SK-N-SH (cell line): ENCODE measurements around the gene TESK1. TPM values are rescaled to one million over a fixed set of nuclear protein-coding genes. Genes with fewer than 3 reads are reported as not detected.

Source experiments
- CTCF ChIA-PET: fragments of 300-600, 350-600 bp; formaldehyde crosslinking; extraction: SDS; loops from one replicate; lab custom pipeline; 2021; lab: Yijun Ruan, JAX
- POLR2A ChIA-PET: fragments of 350-600 bp; sonication (Branson Sonifier 250); formaldehyde crosslinking; extraction: SDS; loops from one replicate; lab custom pipeline; 2020; ENCODE audit warnings: antibody characterized with exemption, inconsistent platforms; lab: Yijun Ruan, JAX
- DNase-seq: peaks from one replicate; pipeline ENCODE4 v3.0.0; 2012
- H2AFZ ChIP-seq: fragments of 200-600 bp; sonication (generic); 2 replicates; pipeline ENCODE4 v1.8.1; 2016; ENCODE audit warnings: antibody characterized with exemption, mild to moderate bottlenecking, low read depth
- H3F3A ChIP-seq: fragments of 200-600 bp; sonication (generic); replicated peaks from 2 replicates; pipeline ENCODE3; 2016; ENCODE audit warnings: antibody characterized with exemption, mild to moderate bottlenecking; ENCODE audit not compliant: insufficient read depth
- H3K27ac ChIP-seq, 2 experiments: fragments of 200-500 bp in 1 of 2; fragments of 200-600 bp in 1 of 2; sonication (Bioruptor generic) in 1 of 2; sonication (generic), shearing (Covaris generic) in 1 of 2; 2 replicates each; pipeline versions ENCODE4 v1.5.1 to v1.6.1; 2014 to 2016; ENCODE audit warnings: low read depth in 2 of 2, inconsistent platforms in 1 of 2, low read length in 1 of 2, mild to moderate bottlenecking in 1 of 2, mixed read lengths in 1 of 2
- H3K27me3 ChIP-seq: fragments of 200-600 bp; sonication (generic), shearing (Covaris generic); 2 replicates; pipeline ENCODE4 v1.6.1; 2016; ENCODE audit warnings: mixed run types; ENCODE audit not compliant: insufficient read depth
- H3K36me3 ChIP-seq, 2 experiments: fragments of 200-500 bp in 1 of 2; fragments of 200-600 bp in 1 of 2; sonication (Bioruptor generic) in 1 of 2; sonication (generic) in 1 of 2; replicated peaks in 1 of 2; 2 replicates each; pipeline versions ENCODE3 to v1.5.1; 2014 to 2016; ENCODE audit warnings: low read length in 1 of 2, mild to moderate bottlenecking in 1 of 2; ENCODE audit not compliant: insufficient read depth in 2 of 2, control insufficient read depth in 1 of 2
- H3K4me1 ChIP-seq, 2 experiments: fragments of 200-500 bp in 1 of 2; fragments of 200-600 bp in 1 of 2; sonication (Bioruptor generic) in 1 of 2; sonication (generic), shearing (Covaris generic) in 1 of 2; 2 replicates each; pipeline versions ENCODE4 v1.5.1 to v1.6.1; 2014 to 2016; ENCODE audit warnings: low read depth in 1 of 2, low read length in 1 of 2, mixed run types in 1 of 2; ENCODE audit not compliant: insufficient read depth in 2 of 2, control insufficient read depth in 1 of 2
- H3K4me2 ChIP-seq: fragments of 200-600 bp; sonication (generic), shearing (Covaris generic); 2 replicates; pipeline ENCODE4 v1.6.1; 2017; ENCODE audit warnings: mixed run types
- H3K4me3 ChIP-seq, 2 experiments: fragments of 200-500 bp in 1 of 2; fragments of 200-600 bp in 1 of 2; sonication (Bioruptor generic) in 1 of 2; sonication (generic), shearing (Covaris generic) in 1 of 2; 2 replicates each; pipeline versions ENCODE4 v1.5.1 to v1.8.1; 2014 to 2016; ENCODE audit warnings: low read depth in 2 of 2, inconsistent platforms in 1 of 2, low read length in 1 of 2, mild to moderate bottlenecking in 1 of 2, mixed read lengths in 1 of 2, moderate library complexity in 1 of 2
- H3K79me2 ChIP-seq: fragments of 200-600 bp; sonication (generic); 2 replicates; pipeline ENCODE4 v1.8.1; 2017; ENCODE audit warnings: mild to moderate bottlenecking; ENCODE audit not compliant: insufficient read depth
- H3K9ac ChIP-seq: fragments of 200-600 bp; sonication (generic); 2 replicates; pipeline ENCODE4 v1.6.1; 2017; ENCODE audit warnings: mixed run types
- H3K9me2 ChIP-seq: fragments of 200-600 bp; sonication (generic); 2 replicates; pipeline ENCODE4 v1.6.1; 2017; ENCODE audit warnings: mixed run types
- H3K9me3 ChIP-seq: fragments of 200-600 bp; sonication (generic); 2 replicates; pipeline ENCODE4 v1.6.1; 2017; ENCODE audit warnings: mixed run types, mild to moderate bottlenecking, moderate library complexity
- H4K20me1 ChIP-seq: fragments of 200-600 bp; sonication (generic); 2 replicates; pipeline ENCODE4 v1.6.1; 2017; ENCODE audit warnings: mild to moderate bottlenecking, mixed run types; ENCODE audit not compliant: insufficient read depth
- CTCF ChIP-seq: fragments of 200-600 bp; sonication (generic); IDR thresholded peaks from 2 replicates; pipeline ENCODE4 v1.6.1; 2017; ENCODE audit warnings: antibody characterized with exemption, mild to moderate bottlenecking, moderate library complexity
- EP300 ChIP-seq, 2 experiments: IDR thresholded peaks; 2 replicates each; pipeline versions ENCODE4 v1.4.0 to v1.6.1; 2012; ENCODE audit warnings: borderline replicate concordance in 1 of 2, low read depth in 1 of 2, low read length in 1 of 2
- EZH2phosphoT487 ChIP-seq: fragments of 200-600 bp; sonication (generic); IDR thresholded peaks from 2 replicates; pipeline ENCODE4 v1.6.1; 2017; ENCODE audit warnings: low read depth, mixed run types, mild to moderate bottlenecking, antibody characterized with exemption, moderate library complexity, borderline replicate concordance
- FOSL2 ChIP-seq: IDR thresholded peaks from 2 replicates; pipeline ENCODE4 v1.4.0; 2012; ENCODE audit warnings: low read depth, mild to moderate bottlenecking, moderate library complexity, borderline replicate concordance
- FOXJ3 ChIP-seq: sonication (generic); formaldehyde crosslinking; IDR thresholded peaks from 2 replicates; pipeline ENCODE4 v1.5.1; 2020; ENCODE audit warnings: mild to moderate bottlenecking, missing genetic modification reagents
- FOXM1 ChIP-seq: IDR thresholded peaks from 2 replicates; pipeline ENCODE4 v1.4.0; 2012; ENCODE audit warnings: low read depth, mild to moderate bottlenecking
- GABPA ChIP-seq: IDR thresholded peaks from 2 replicates; pipeline ENCODE4 v1.4.0; 2012; ENCODE audit warnings: low read depth, mild to moderate bottlenecking
- GATA2 ChIP-seq: sonication (generic); formaldehyde crosslinking; IDR thresholded peaks from 2 replicates; pipeline ENCODE4 v1.5.0; 2020; ENCODE audit warnings: mild to moderate bottlenecking, missing genetic modification reagents
- IRF3 ChIP-seq: fragments of 150-350 bp; IDR thresholded peaks from 2 replicates; pipeline ENCODE4 v1.6.1; 2016; ENCODE audit warnings: mild to moderate bottlenecking, low read depth, low read length
- MAX ChIP-seq: IDR thresholded peaks from 2 replicates; pipeline ENCODE4 v1.4.0; 2012; ENCODE audit warnings: low read depth
- MEF2A ChIP-seq: IDR thresholded peaks from 2 replicates; pipeline ENCODE4 v1.4.0; 2012; ENCODE audit warnings: low read depth, borderline replicate concordance
- NFIC ChIP-seq: IDR thresholded peaks from 2 replicates; pipeline ENCODE4 v1.4.0; 2012; ENCODE audit warnings: borderline replicate concordance
- PBX3 ChIP-seq: IDR thresholded peaks from 2 replicates; pipeline ENCODE4; 2012
- RFX5 ChIP-seq: IDR thresholded peaks from 2 replicates; pipeline ENCODE4 v1.6.1; 2012; ENCODE audit warnings: mild to moderate bottlenecking, improper control_type of control experiment, low read length
- RXRA ChIP-seq: IDR thresholded peaks from 2 replicates; pipeline ENCODE4 v1.4.0; 2012; ENCODE audit warnings: low read depth, mild to moderate bottlenecking, borderline replicate concordance
- SIN3A ChIP-seq: IDR thresholded peaks from 2 replicates; pipeline ENCODE4 v1.6.1; 2012; ENCODE audit warnings: low read depth, mild to moderate bottlenecking, low read length, moderate library complexity, borderline replicate concordance
- SMC3 ChIP-seq: IDR thresholded peaks from 2 replicates; pipeline ENCODE4 v1.6.1; 2012; ENCODE audit warnings: low read depth, low read length, improper control_type of control experiment
- TEAD4 ChIP-seq: IDR thresholded peaks from 2 replicates; pipeline ENCODE4 v1.4.0; 2012; ENCODE audit warnings: mild to moderate bottlenecking, borderline replicate concordance; ENCODE audit not compliant: insufficient read depth
- ZBTB33 ChIP-seq: IDR thresholded peaks from 2 replicates; pipeline ENCODE4 v1.4.0; 2012; ENCODE audit warnings: low read depth, borderline replicate concordance
- WGBS: methylation state at CpG from one replicate; pipeline ENCODE4 v1.1.6; 2017; ENCODE audit warnings: low lambda C conversion rate; 5-methylcytosine and 5-hydroxymethylcytosine counted together
- polyA plus RNA-seq, 3 experiments: library from polyadenylated mRNA; depleted of rRNA; stranded (reverse); fragments of >200 nt; gene quantifications; 2 replicates each; pipeline ENCODE4 v1.2.3, GENCODE V29; 2012

TESK1 gene
- polyA plus RNA-seq, 1 of the 3 experiments (the other 2 are of a cell fraction): 26.0 TPM

- Histone ChIP-seq H3K9ac (no peak overlapping the region), H4K20me1 (no peaks in the 10 kb centered on the region), H3K4me2 (no peak overlapping the region), H3K36me3 (no peaks in the 10 kb centered on the region), H3F3A (no peaks in the 10 kb centered on the region), H3K9me3 (no peaks in the 10 kb centered on the region), H3K27ac (no peak overlapping the region), H3K27me3 (no peaks in the 10 kb centered on the region), H3K79me2 (no peaks in the 10 kb centered on the region), H3K4me3 (no peak overlapping the region), H2AFZ (no peak overlapping the region), H3K4me1 (no peaks in the 10 kb centered on the region), H3K9me2 (no peaks in the 10 kb centered on the region)
- ChIA-PET POLR2A (no interaction called here), CTCF (interaction anchor here (0.9 to 6.4 kb wide), 2 partner anchors 15 to 19 kb away, joined by 3 to 32 read pairs; no protein-coding TSS in a partner anchor)
- 68% methylated on average over 2 of the region's 2 CpGs for WGBS
- TF ChIP-seq SIN3A: no peak
- TF ChIP-seq MAX: no peak
- TF ChIP-seq FOSL2: no peak
- TF ChIP-seq SMC3: no peak
- no peak for TF ChIP-seq FOXM1
- no peak for TF ChIP-seq NFIC
- TF ChIP-seq EZH2phosphoT487: no peak
- no peak for TF ChIP-seq ZBTB33
- no peak for TF ChIP-seq FOXJ3
- TF ChIP-seq RFX5: no peak
- no peak for TF ChIP-seq IRF3
- TF ChIP-seq RXRA: no peak
- TF ChIP-seq EP300 (IDR thresholded peaks at IDR 0.05; ENCODE audit: borderline replicate concordance in 1 of 2, low read depth in 1 of 2, low read length in 1 of 2): no peak
- TF ChIP-seq TEAD4: no peak
- no peak for DNase-seq
These were observed 22.5 kb downstream of the TESK1 start for GRCh38 chr9:35627575-35627974.

GRCh38 chr9:35628389-35628991, 23.4 kb downstream of the TESK1 start:
- Histone ChIP-seq H3K27ac (no peak overlapping the region), H3K4me3 (no peak overlapping the region), H3F3A (no peaks in the 10 kb centered on the region), H4K20me1 (no peaks in the 10 kb centered on the region), H3K4me1 (no peaks in the 10 kb centered on the region), H3K36me3 (no peaks in the 10 kb centered on the region), H3K9me3 (no peaks in the 10 kb centered on the region), H2AFZ (no peak overlapping the region), H3K9me2 (no peaks in the 10 kb centered on the region), H3K27me3 (no peaks in the 10 kb centered on the region), H3K79me2 (no peaks in the 10 kb centered on the region), H3K9ac (no peak overlapping the region)
- POLR2A ChIA-PET: no interaction called here
- CTCF ChIA-PET: interaction anchor here (0.9 to 6.4 kb wide), 5 partner anchors 16 to 68 kb away, joined by 3 to 32 read pairs (median 4); partner anchors contain the start of genes CCDC107 and RMRP
- DNase-seq: no peak
- 84% methylated on average over 6 of the region's 6 CpGs for WGBS
- TF ChIP-seq MEF2A (no peak), FOXM1 (no peak), CTCF (no peak), PBX3 (no peak), SIN3A (no peak), TEAD4 (no peak), MAX (no peak), GATA2 (CRISPR knock-in tag) (no peak), EP300 (IDR thresholded peaks at IDR 0.05; ENCODE audit: borderline replicate concordance in 1 of 2, low read depth in 1 of 2, low read length in 1 of 2) (no peak), GABPA (no peak)
- TF ChIP-seq, all 33 proteins: peak for 0
- no peak overlapping the region for H3K4me2 ChIP-seq
